Naive thymus-derived CD8-positive, alpha-beta T cell (primary cell): ENCODE measurements around the gene TCERG1L. TPM values are rescaled to one million over a fixed set of nuclear protein-coding genes. Genes with fewer than 3 reads are reported as not detected.
"Not testable (repeated sequence)": the region's sequence is repeated elsewhere in the genome, so short reads cannot be mapped to it uniquely, and the experiment has no call there.

ENCODE experiments used
- ATAC-seq, 2 donors: fragments of 150-1000 bp; cut with Tn5 transposase in 1 of 2; sonication (Bioruptor Pico), chemical (Tn5 transposase) in 1 of 2; 1 replicate in 1 of 2; 2 replicates in 1 of 2; pipeline ENCODE4 v1.10.0; 2021; ENCODE audit warnings: mild to moderate bottlenecking in 2 of 2, moderate library complexity in 2 of 2
- POLR2A ChIA-PET: fragments of 350-600 bp; sonication (Branson Sonifier 250); formaldehyde crosslinking; loops from one replicate; lab custom pipeline; 2021; ENCODE audit warnings: antibody characterized with exemption; lab: Charles Lee
- DNase-seq, 10 donors: peaks; one replicate each; pipeline versions ENCODE4 v3.0.0 to v3.0.0-alpha.2; 2020 to 2022
- H3K27ac Mint-ChIP-seq, 10 donors: one replicate each; pipeline ENCODE4 v1.8.0; 2020 to 2022; ENCODE audit warnings: mild to moderate bottlenecking in 10 of 10, mixed read lengths in 10 of 10, moderate library complexity in 4 of 10, inconsistent platforms in 1 of 10
- H3K27me3 Mint-ChIP-seq, 5 donors: one replicate each; pipeline ENCODE4 v1.8.0; 2021 to 2022; ENCODE audit warnings: mixed read lengths in 5 of 5
- H3K36me3 Mint-ChIP-seq, 3 donors: one replicate each; pipeline ENCODE4 v1.8.0; 2020 to 2022; ENCODE audit warnings: mixed read lengths in 3 of 3, mild to moderate bottlenecking in 2 of 3, inconsistent platforms in 1 of 3
- H3K4me1 Mint-ChIP-seq, 4 donors: one replicate each; pipeline ENCODE4 v1.8.0; 2021 to 2022; ENCODE audit warnings: mixed read lengths in 4 of 4
- H3K4me3 Mint-ChIP-seq, 10 donors: one replicate each; pipeline ENCODE4 v1.8.0; 2020 to 2022; ENCODE audit warnings: mild to moderate bottlenecking in 10 of 10, mixed read lengths in 10 of 10, moderate library complexity in 6 of 10, inconsistent platforms in 1 of 10
- H3K9me3 Mint-ChIP-seq, 9 donors: one replicate each; pipeline ENCODE4 v1.8.0; 2020 to 2022; ENCODE audit warnings: mixed read lengths in 9 of 9, mild to moderate bottlenecking in 3 of 9, inconsistent platforms in 1 of 9, moderate library complexity in 1 of 9
- polyA plus RNA-seq, 3 donors: library from polyadenylated mRNA; unstranded; fragments of 300-500 nt; fragmentation: Illumina TruSeq; gene quantifications; one replicate each; pipeline ENCODE4 v1.2.3, GENCODE V29; 2021
- total RNA-seq, 8 experiments: library from RNA in 2 of 8; stranded (reverse) in 2 of 8; gene quantifications; one replicate each; pipeline ENCODE4 v1.2.3 and lab custom pipeline; 2021 to 2026

The TCERG1L gene
- total and polyA plus RNA-seq, 5 experiments from 2014 or later, result 0.14 to 0.27 TPM; not detected in 3

GRCh38 chr10:131177431-131178327, 133.8 kb downstream of the TCERG1L start:
- peaks cover 0 to 4% (median 0%) of the 10 kb centered on the region in 9 donors for H3K9me3 Mint-ChIP-seq
- POLR2A ChIA-PET, result no interaction called here
- ATAC-seq (no peak), DNase-seq (peak in 2 of 10 donors; percentile 11 to 62)
- H3K4me3 Mint-ChIP-seq, result no peak overlapping the region
- H3K27me3 Mint-ChIP-seq, result peaks cover 0 to 5% (median 0%) of the 10 kb centered on the region in 5 donors
- no peaks in the 10 kb centered on the region for H3K4me1 Mint-ChIP-seq
- H3K36me3 Mint-ChIP-seq, result no peaks in the 10 kb centered on the region
- no peak overlapping the region for H3K27ac Mint-ChIP-seq

- POLR2A ChIA-PET, result no interaction called here
- no peak for ATAC-seq
- H3K4me1 Mint-ChIP-seq, result no peaks in the 10 kb centered on the region
- H3K4me3 Mint-ChIP-seq, result no peak overlapping the region
- H3K36me3 Mint-ChIP-seq, result no peaks in the 10 kb centered on the region
- H3K27me3 Mint-ChIP-seq, result peaks cover 0 to 3% (median 0%) of the 10 kb centered on the region in 5 donors
- no peak for DNase-seq
- peaks cover 0 to 4% (median 0%) of the 10 kb centered on the region in 9 donors for H3K9me3 Mint-ChIP-seq
- no peak overlapping the region for H3K27ac Mint-ChIP-seq
Observed at GRCh38 chr10:131176907-131177306, 134.6 kb downstream of the TCERG1L start.

DNA sequence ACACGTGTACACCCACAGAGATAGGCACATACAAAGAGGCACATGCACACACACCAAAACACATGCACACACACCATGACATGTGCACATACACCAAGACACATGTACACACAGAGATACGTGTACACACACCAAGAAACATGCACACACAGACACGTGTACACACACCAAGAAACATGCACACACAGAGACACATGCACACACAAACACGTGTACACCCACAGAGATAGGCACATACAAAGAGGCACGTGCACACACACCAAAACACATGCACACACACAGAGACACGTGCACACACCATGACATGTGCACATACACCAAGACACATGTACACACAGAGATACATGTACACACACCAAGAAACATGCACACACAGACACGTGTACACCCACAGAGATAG, 135.2 kb downstream of the TCERG1L start:
- H3K36me3 Mint-ChIP-seq, POLR2A ChIA-PET, H3K27me3 Mint-ChIP-seq, ATAC-seq, H3K27ac Mint-ChIP-seq, DNase-seq, H3K9me3 Mint-ChIP-seq, H3K4me1 Mint-ChIP-seq, H3K4me3 Mint-ChIP-seq: not testable (repeated sequence)

- POLR2A ChIA-PET, result no interaction called here
- Mint-ChIP-seq H3K9me3 (peaks cover 0 to 4% (median 0%) of the 10 kb centered on the region in 9 donors), H3K27me3 (peaks cover 0 to 7% (median 0%) of the 10 kb centered on the region in 5 donors), H3K4me1 (no peaks in the 10 kb centered on the region), H3K36me3 (no peaks in the 10 kb centered on the region), H3K27ac (peak overlapping the region in 1 of 10 donors; percentile 36), H3K4me3 (no peak overlapping the region)
- no peak for ATAC-seq
- DNase-seq, result peak in 1 of 10 donors; percentile 7
Observed at GRCh38 chr10:131175891-131176290, 135.6 kb downstream of the TCERG1L start.

- peak in 1 of 10 donors; percentile 4 for DNase-seq
- H3K27me3 Mint-ChIP-seq, result peaks cover 0 to 6% (median 0%) of the 10 kb centered on the region in 5 donors
- ATAC-seq, result no peak
- no peak overlapping the region for H3K27ac Mint-ChIP-seq
- POLR2A ChIA-PET, result no interaction called here
- H3K9me3 Mint-ChIP-seq, result peaks cover 0 to 4% (median 0%) of the 10 kb centered on the region in 9 donors
- no peaks in the 10 kb centered on the region for H3K4me1 Mint-ChIP-seq
- no peak overlapping the region for H3K4me3 Mint-ChIP-seq
- no peaks in the 10 kb centered on the region for H3K36me3 Mint-ChIP-seq
Observed at GRCh38 chr10:131174651-131175540, 136.6 kb downstream of the TCERG1L start.

DNA sequence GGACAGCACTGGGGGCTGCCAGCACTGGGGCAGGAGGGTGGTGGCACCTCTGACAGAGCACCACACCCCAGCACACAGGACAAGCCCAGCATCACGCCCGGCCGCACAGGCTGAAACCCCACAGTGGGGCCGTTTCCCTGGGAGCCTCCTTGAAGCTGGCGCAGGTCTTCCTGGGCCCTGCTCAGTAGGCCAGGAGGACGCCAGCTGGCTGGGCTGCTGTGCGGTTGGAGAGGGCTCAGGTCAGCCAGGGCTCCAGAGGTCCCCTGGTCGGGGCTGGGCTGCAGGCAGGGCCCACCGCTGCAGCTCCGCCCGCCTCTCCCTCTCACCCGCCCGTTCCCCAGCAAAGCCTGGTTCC, 137.3 kb downstream of the TCERG1L start:
- ATAC-seq, result no peak
- no peak overlapping the region for H3K4me3 Mint-ChIP-seq
- H3K9me3 Mint-ChIP-seq, result peaks cover 0 to 4% (median 0%) of the 10 kb centered on the region in 9 donors
- DNase-seq, result peak in 1 of 10 donors; percentile 8
- POLR2A ChIA-PET, result no interaction called here
- no peaks in the 10 kb centered on the region for H3K4me1 Mint-ChIP-seq
- no peak overlapping the region for H3K27ac Mint-ChIP-seq
- H3K36me3 Mint-ChIP-seq, result no peaks in the 10 kb centered on the region
- H3K27me3 Mint-ChIP-seq, result peaks cover 0 to 5% (median 0%) of the 10 kb centered on the region in 5 donors

DNA sequence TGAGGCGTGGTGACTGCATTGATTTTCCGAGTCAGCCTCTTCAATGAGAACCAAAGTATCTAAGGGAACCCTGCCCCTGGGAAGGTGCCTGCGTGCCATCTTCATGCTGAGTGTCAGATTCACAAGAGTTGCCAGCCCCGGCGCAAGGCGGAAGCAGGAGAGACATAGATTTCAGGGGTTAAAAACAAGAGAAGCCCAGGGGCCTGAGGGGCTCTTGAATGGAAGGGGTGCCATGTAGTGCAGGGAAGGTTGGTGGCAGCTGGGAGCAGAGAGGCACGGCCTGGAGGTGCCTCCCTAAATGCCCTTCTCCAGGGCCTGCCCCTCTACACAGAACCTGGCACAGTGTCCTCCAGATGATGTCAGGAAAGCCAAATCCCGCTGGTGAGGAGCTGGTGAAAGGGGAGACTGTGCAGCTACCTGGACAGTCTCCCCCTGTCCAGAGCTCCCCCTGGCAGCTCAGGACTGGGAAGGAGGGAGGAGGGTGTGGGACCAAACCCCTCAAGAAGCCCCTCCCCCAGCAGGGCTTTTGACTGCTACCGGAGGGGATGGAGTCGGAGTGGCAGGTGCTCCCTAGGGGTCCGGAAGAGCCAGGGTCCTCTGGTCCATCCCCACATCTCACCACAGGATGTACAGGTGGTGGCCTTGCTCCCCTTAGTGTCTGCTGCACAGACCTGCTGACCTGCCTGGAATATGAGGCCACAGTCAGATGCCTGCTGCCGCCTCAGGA, 137.9 kb downstream of the TCERG1L start:
- POLR2A ChIA-PET, result no interaction called here
- H3K27me3 Mint-ChIP-seq, result peaks cover 0 to 5% (median 0%) of the 10 kb centered on the region in 5 donors
- H3K9me3 Mint-ChIP-seq, result peaks cover 0 to 4% (median 0%) of the 10 kb centered on the region in 9 donors
- H3K4me1 Mint-ChIP-seq, result no peaks in the 10 kb centered on the region
- H3K36me3 Mint-ChIP-seq, result no peaks in the 10 kb centered on the region
- no peak overlapping the region for H3K27ac Mint-ChIP-seq
- ATAC-seq (no peak), DNase-seq (no peak)
- no peak overlapping the region for H3K4me3 Mint-ChIP-seq

- H3K36me3 Mint-ChIP-seq, result no peaks in the 10 kb centered on the region
- peaks cover 0 to 4% (median 0%) of the 10 kb centered on the region in 9 donors for H3K9me3 Mint-ChIP-seq
- DNase-seq, result no peak
- H3K4me1 Mint-ChIP-seq, result no peaks in the 10 kb centered on the region
- POLR2A ChIA-PET, result no interaction called here
- ATAC-seq, result no peak
- no peak overlapping the region for H3K27ac Mint-ChIP-seq
- H3K27me3 Mint-ChIP-seq, result peaks cover 0 to 5% (median 0%) of the 10 kb centered on the region in 5 donors
- H3K4me3 Mint-ChIP-seq, result no peak overlapping the region
Observed at GRCh38 chr10:131172433-131172832, 139.1 kb downstream of the TCERG1L start.

DNA sequence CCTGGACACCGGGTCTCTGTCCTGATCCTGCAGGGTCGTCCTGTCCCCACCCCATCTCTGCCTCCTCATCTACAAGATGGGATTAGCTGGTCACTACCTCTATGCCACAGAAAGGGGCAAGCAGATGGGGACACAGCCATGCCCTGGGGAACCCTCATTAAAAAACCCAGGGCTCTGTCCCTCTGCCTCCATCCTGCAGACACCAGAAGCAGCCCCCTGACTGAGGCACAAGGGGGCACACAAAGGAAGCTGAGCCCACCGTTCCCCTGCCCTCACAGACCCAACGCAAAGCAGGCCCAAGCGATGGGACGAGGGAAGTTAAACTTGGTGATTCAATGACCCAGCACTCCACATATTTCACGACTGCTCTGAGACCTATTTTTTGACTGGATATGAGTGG, 142.4 kb downstream of the TCERG1L start:
- Mint-ChIP-seq H3K27ac (no peak overlapping the region), H3K9me3 (no peaks in the 10 kb centered on the region), H3K27me3 (peaks cover 0 to 5% (median 0%) of the 10 kb centered on the region in 5 donors), H3K4me1 (no peaks in the 10 kb centered on the region), H3K36me3 (no peaks in the 10 kb centered on the region), H3K4me3 (no peak overlapping the region)
- ATAC-seq, result no peak
- no peak for DNase-seq
- POLR2A ChIA-PET, result no interaction called here

DNA sequence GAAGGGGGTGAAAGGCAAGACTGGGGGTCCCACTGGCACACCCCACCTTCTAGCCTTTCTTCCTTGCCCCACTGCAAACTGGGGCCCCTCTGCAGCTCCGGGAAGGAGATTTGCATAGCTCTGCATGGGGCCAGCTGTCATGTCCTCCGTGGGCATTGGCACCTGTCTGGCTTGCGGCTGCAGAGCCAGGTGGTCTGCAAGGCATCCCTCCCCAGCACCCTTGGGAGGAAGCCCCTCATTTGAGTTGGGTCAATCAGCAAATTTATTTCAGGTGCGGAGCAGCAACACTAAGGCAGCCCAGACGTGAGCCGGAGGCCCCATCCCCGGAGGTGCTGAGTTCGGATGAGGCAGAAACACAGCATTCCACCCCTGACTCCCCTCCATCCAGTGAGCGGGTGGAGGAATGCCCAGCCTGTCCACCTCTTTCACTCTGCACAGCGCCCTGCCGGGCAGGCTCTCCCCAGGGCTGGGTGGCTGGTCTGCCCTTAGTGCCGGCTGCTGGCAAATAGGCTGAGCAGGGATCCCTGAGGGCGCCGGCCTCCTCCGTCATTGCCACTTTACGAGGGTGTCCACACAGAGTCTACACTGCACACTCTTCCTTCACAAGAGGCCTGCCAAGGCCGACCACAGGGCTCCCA, 143.2 kb downstream of the TCERG1L start:
- POLR2A ChIA-PET, result no interaction called here
- Mint-ChIP-seq H3K36me3 (no peaks in the 10 kb centered on the region), H3K27ac (no peak overlapping the region), H3K4me1 (no peaks in the 10 kb centered on the region), H3K4me3 (no peak overlapping the region), H3K9me3 (no peaks in the 10 kb centered on the region), H3K27me3 (peaks cover 0 to 5% (median 0%) of the 10 kb centered on the region in 5 donors)
- ATAC-seq, result no peak
- no peak for DNase-seq

DNA sequence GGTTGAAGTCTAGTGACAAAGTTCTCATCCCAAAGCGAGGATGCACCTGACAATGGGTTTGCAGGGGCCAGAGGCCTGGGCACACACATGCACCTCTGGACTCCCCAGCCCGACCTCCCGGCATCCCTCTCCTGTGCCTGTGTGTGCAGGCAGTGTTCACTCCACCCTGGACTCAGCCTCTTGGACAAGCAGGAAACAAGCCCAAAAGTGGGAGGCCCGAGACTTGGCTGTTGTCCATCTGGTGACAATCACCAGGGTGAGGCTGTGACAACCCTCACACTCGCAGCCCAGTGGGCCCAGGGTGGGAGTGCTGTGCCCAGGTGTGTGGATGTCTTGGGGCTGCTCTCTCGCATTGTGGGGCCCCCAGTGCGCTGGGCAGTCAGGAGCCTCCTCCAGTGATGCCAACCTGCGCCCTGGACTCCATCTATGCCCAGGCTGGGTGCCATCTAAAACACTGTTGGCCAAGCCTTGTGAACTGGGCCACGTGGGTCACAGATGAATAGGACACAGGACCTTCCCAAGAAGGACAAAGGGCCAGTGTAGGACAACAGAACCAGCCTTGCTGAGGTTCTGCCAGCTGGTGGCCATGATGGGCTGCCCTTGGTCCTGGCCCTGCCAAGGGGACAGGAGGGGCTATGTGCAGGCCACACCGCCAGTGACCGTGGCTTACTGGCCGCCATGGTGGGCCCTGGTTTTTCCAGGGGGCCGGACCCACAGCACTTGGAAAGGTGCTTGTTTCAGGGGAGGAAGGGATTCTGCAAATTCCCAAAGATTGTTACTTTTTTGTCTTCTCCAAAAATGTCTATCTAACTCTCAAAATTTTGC, 144.3 kb downstream of the TCERG1L start:
- DNase-seq, result no peak
- Mint-ChIP-seq H3K27me3 (peaks cover 0 to 5% (median 0%) of the 10 kb centered on the region in 5 donors), H3K36me3 (no peaks in the 10 kb centered on the region), H3K9me3 (no peaks in the 10 kb centered on the region), H3K4me3 (no peak overlapping the region), H3K4me1 (peaks cover 0 to 5% (median 2%) of the 10 kb centered on the region in 4 donors), H3K27ac (no peak overlapping the region)
- no peak for ATAC-seq
- POLR2A ChIA-PET, result no interaction called here
